ENCODE measurements around the gene HSPA6.
"Not testable (repeated sequence)": the region's sequence is repeated elsewhere in the genome, so short reads cannot be mapped to it uniquely, and the experiment has no call there.

DNA sequence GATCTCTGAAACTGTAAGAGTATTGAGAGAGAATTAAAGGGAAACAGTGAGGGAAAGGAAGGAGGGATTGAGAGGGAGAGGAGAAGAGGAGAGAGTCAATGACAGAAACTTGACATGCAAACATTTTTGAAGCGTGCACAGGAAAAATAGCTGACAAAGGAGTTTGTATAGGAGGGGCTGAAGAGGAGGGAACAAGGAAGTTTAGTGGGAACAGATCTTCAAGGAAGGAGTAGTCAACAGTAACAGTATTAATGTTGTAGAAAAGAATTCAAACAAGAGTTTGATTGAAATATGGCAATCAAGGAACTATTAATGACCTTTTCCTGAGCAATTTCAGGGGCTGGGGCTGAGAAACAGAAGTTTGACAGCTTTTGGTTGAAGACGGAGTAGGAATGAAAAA lies 29.3 kb downstream of the HSPA6 start:
- not testable (repeated sequence) for TF ChIP-seq POLR2AphosphoS5 (IDR thresholded peaks at IDR 0.05; ENCODE audit: borderline replicate concordance, low read depth, low read length); EZH2 (IDR thresholded peaks at IDR 0.05); FOXP2 (optimal IDR thresholded peaks at IDR 0.05; ENCODE audit: control extremely low read depth, extremely low read length, insufficient read depth)
